OCI-LY1 (cell line): ENCODE results near the gene ORM2.

ENCODE experiments used
- CTCF ChIP-seq: fragments of 200-600 bp; sonication (generic), shearing (Covaris generic); IDR thresholded peaks from 2 replicates; pipeline ENCODE4 v1.5.1; 2017; ENCODE audit warnings: mild to moderate bottlenecking, antibody characterized with exemption, low read length, moderate library complexity, mixed read lengths
- EZH2 ChIP-seq: fragments of 200-600 bp; sonication (generic), shearing (Covaris generic); IDR thresholded peaks from 2 replicates; pipeline ENCODE4 v1.8.0; 2017; ENCODE audit warnings: borderline replicate concordance, mixed run types, mild to moderate bottlenecking, antibody characterized with exemption, low read length, moderate library complexity, mixed read lengths

- TF ChIP-seq CTCF (no peak), EZH2 (no peak)
These were observed 16.5 kb upstream of the ORM2 start for GRCh38 chr9:114313186-114313585.
